IMR-90 (cell line): ENCODE data around the gene XRCC4. TPM values are rescaled to one million over a fixed set of nuclear protein-coding genes. Genes with fewer than 3 reads are reported as not detected.

Source experiments
- ATAC-seq: fragments of 200-7000 bp; cut with Tn5 transposase; 2 replicates; pipeline ENCODE4 v1.9.1; 2020; ENCODE audit warnings: low read depth, mild to moderate bottlenecking, moderate library complexity
- BruUV-seq: library from RNA; stranded (reverse); fragments of 400-500 nt; replicated peaks from 2 replicates; lab custom pipeline; 2021; lab: Mats Ljungman, UMichigan
- CTCF ChIA-PET: fragments of 300-600 bp; formaldehyde crosslinking; extraction: SDS; loops from one replicate; lab custom pipeline; 2021; ENCODE audit warnings: antibody characterized with exemption; lab: Yijun Ruan, JAX
- POLR2A ChIA-PET: fragments of 300-600 bp; sonication (Branson Sonifier 250); formaldehyde crosslinking; loops from one replicate; lab custom pipeline; 2022; ENCODE audit warnings: antibody characterized with exemption; ENCODE audit not compliant: unreplicated experiment; lab: Charles Lee
- DNase-seq: peaks from one replicate; pipeline ENCODE4 v3.0.0; 2013
- H2AFZ ChIP-seq: replicated peaks from 2 replicates; pipeline ENCODE3; 2013; ENCODE audit warnings: low read length, mild to moderate bottlenecking; ENCODE audit not compliant: poor library complexity
- H2AK5ac ChIP-seq: 2 replicates; pipeline ENCODE4 v1.6.1; 2013; ENCODE audit warnings: low read depth, low read length, inconsistent platforms
- H2AK9ac ChIP-seq: replicated peaks from 2 replicates; pipeline ENCODE3; 2013; ENCODE audit warnings: mild to moderate bottlenecking, low read depth, low read length, moderate library complexity; ENCODE audit not compliant: poor library complexity
- H2BK120ac ChIP-seq: 2 replicates; pipeline ENCODE4 v1.6.1; 2013; ENCODE audit warnings: low read depth, low read length, inconsistent platforms
- H2BK15ac ChIP-seq: 3 replicates; pipeline ENCODE4 v1.6.1; 2013; ENCODE audit warnings: low read depth, low read length, inconsistent platforms
- H2BK20ac ChIP-seq: 2 replicates; pipeline ENCODE4 v1.6.1; 2013; ENCODE audit warnings: low read depth, mild to moderate bottlenecking, inconsistent platforms, low read length, moderate library complexity
- H2BK5ac ChIP-seq: 2 replicates; pipeline ENCODE4 v1.6.1; 2013; ENCODE audit warnings: mild to moderate bottlenecking, low read depth, low read length, inconsistent platforms; ENCODE audit not compliant: poor library complexity, severe bottlenecking
- H3K14ac ChIP-seq: replicated peaks from 2 replicates; pipeline ENCODE4 v1.6.1; 2013; ENCODE audit warnings: low read depth, low read length, inconsistent platforms
- H3K18ac ChIP-seq: 2 replicates; pipeline ENCODE4 v1.6.1; 2013; ENCODE audit warnings: low read depth, low read length, control low read depth
- H3K23ac ChIP-seq: 2 replicates; pipeline ENCODE4 v1.6.1; 2013; ENCODE audit warnings: low read depth, low read length, inconsistent platforms
- H3K27ac ChIP-seq: 2 replicates; pipeline ENCODE4 v1.5.1; 2013; ENCODE audit warnings: mild to moderate bottlenecking, control low read depth, low read length; ENCODE audit not compliant: insufficient read depth
- H3K27me3 ChIP-seq: 2 replicates; pipeline ENCODE4 v1.6.1; 2013; ENCODE audit warnings: low read length; ENCODE audit not compliant: control insufficient read depth, insufficient read depth
- H3K36me3 ChIP-seq: 2 replicates; pipeline ENCODE4 v1.6.1; 2013; ENCODE audit warnings: low read length, mixed read lengths; ENCODE audit not compliant: control insufficient read depth, insufficient read depth
- H3K4ac ChIP-seq: 2 replicates; pipeline ENCODE4 v1.6.1; 2013; ENCODE audit warnings: low read depth, low read length, inconsistent platforms
- H3K4me1 ChIP-seq: 2 replicates; pipeline ENCODE4 v1.6.1; 2013; ENCODE audit warnings: low read length, mixed read lengths; ENCODE audit not compliant: control insufficient read depth, insufficient read depth
- H3K4me2 ChIP-seq: 2 replicates; pipeline ENCODE4 v1.6.1; 2013; ENCODE audit warnings: low read depth, mild to moderate bottlenecking, control low read depth, low read length, moderate library complexity
- H3K4me3 ChIP-seq: 2 replicates; pipeline ENCODE4 v1.5.1; 2013; ENCODE audit warnings: low read depth, mild to moderate bottlenecking, control low read depth, low read length, moderate library complexity; ENCODE audit not compliant: insufficient read depth
- H3K56ac ChIP-seq: 2 replicates; pipeline ENCODE4 v1.6.1; 2013; ENCODE audit warnings: low read length, inconsistent platforms; ENCODE audit not compliant: insufficient read depth; ENCODE audit errors: extremely low read depth
- H3K79me1 ChIP-seq, 2 experiments: 2 replicates each; pipeline ENCODE4 v1.6.1; 2013; ENCODE audit warnings: low read length in 2 of 2, inconsistent platforms in 1 of 2, low read depth in 1 of 2
- H3K9ac ChIP-seq: 2 replicates; pipeline ENCODE4 v1.6.1; 2013; ENCODE audit warnings: low read depth, low read length, control low read depth
- H3K9me1 ChIP-seq: 2 replicates; pipeline ENCODE4 v1.6.1; 2013; ENCODE audit warnings: low read length, inconsistent platforms; ENCODE audit not compliant: insufficient read depth
- H3K9me3 ChIP-seq: 2 replicates; pipeline ENCODE4 v1.6.1; 2013; ENCODE audit warnings: low read length; ENCODE audit not compliant: control insufficient read depth, insufficient read depth
- H4K20me1 ChIP-seq: 2 replicates; pipeline ENCODE4 v1.6.1; 2013; ENCODE audit warnings: low read length, inconsistent platforms; ENCODE audit not compliant: insufficient read depth
- H4K5ac ChIP-seq: 2 replicates; pipeline ENCODE4 v1.6.1; 2013; ENCODE audit warnings: mild to moderate bottlenecking, low read depth, low read length, control low read depth
- H4K8ac ChIP-seq, 2 experiments: 2 replicates each; pipeline ENCODE4 v1.6.1; 2013; ENCODE audit warnings: low read depth in 2 of 2, low read length in 2 of 2, control low read depth in 1 of 2, inconsistent platforms in 1 of 2
- H4K91ac ChIP-seq: 2 replicates; pipeline ENCODE4 v1.6.1; 2013; ENCODE audit warnings: low read depth, low read length, inconsistent platforms; ENCODE audit not compliant: insufficient read depth
- NFE2L2 ChIP-seq: fragments of 150-350 bp; IDR thresholded peaks from 2 replicates; pipeline ENCODE4 v1.6.1; 2016; ENCODE audit warnings: low read depth, mild to moderate bottlenecking, low read length
- WGBS, 2 experiments: methylation state at CpG; one replicate each; pipeline versions ENCODE4 v1.1.5 to v1.1.7; 2013; ENCODE audit warnings: missing lambda C conversion rate in 2 of 2; ENCODE audit not compliant: insufficient read length in 1 of 2; ENCODE audit errors: extremely low coverage in 2 of 2; 5-methylcytosine and 5-hydroxymethylcytosine counted together
- dilution Hi-C: fragments of 300-500 bp; cut with HindIII; formaldehyde crosslinking; loops from one replicate; pipeline ENCODE4 v1.14.3; 2018; ENCODE audit warnings: low sequenced_read_pairs; ENCODE audit not compliant: unreplicated experiment
- in situ Hi-C: fragments of 300-500 bp; cut with MboI; formaldehyde crosslinking; loops from 3 replicates; pipeline ENCODE4 v1.14.3; 2019; ENCODE audit warnings: low sequenced_read_pairs, inconsistent platforms, mixed read lengths
- intact Hi-C: fragments of 100-400 bp; cut with micrococcal nuclease; formaldehyde crosslinking; loops from 2 replicates; pipeline ENCODE4 v1.10.0; 2022
- polyA plus RNA-seq, 3 experiments: library from polyadenylated mRNA; depleted of rRNA; stranded (reverse); fragments of >200 nt; gene quantifications; 2 replicates each; pipeline ENCODE4 v1.2.3, GENCODE V29; 2012; ENCODE audit warnings: low replicate concordance in 1 of 3
- total RNA-seq: library from RNA; depleted of rRNA; stranded (reverse); fragments of >200 nt; gene quantifications from 2 replicates; pipeline ENCODE4 v1.2.3, GENCODE V29; 2012

The XRCC4 gene
- total and polyA plus RNA-seq, 2 of the 4 experiments (the other 2 are of a cell fraction): 3.5 to 4.7 TPM

GRCh38 chr5:83357621-83358231 lies 280.4 kb downstream of the XRCC4 start:
- no peaks in the 10 kb centered on the region for H3K9me1 ChIP-seq
- H3K9me3 ChIP-seq: peaks cover 3% of the 10 kb centered on the region; the same call in 1 of the 2 replicates
- TF ChIP-seq NFE2L2: no peak
- H4K8ac ChIP-seq: no peak overlapping the region
- H3K4me2 ChIP-seq: no peak overlapping the region
- H3K27ac ChIP-seq: no peak overlapping the region
- H3K9ac ChIP-seq: no peak overlapping the region
- ChIA-PET CTCF (interaction anchor here (1.2 kb wide), 1 partner anchor 19 kb away, joined by 3 read pairs; no protein-coding TSS in a partner anchor), POLR2A (no interaction called here)
- no peak overlapping the region for H2BK20ac ChIP-seq
- H4K91ac ChIP-seq: no peak overlapping the region
- no peak overlapping the region for H2AK9ac ChIP-seq
- ATAC-seq: no peak
- no TSS peak for BruUV-seq
- in situ Hi-C loops (no loop called here), dilution Hi-C loops (no loop called here), intact Hi-C loops (no loop called here)
- H3K79me1 ChIP-seq: no peaks in the 10 kb centered on the region
- 100% methylated on average over 3 of the region's 9 CpGs; no CpG with 5 or more reads in 1 of the 2 experiments for WGBS, 2 experiments
- no peak overlapping the region for H3K4me3 ChIP-seq
- H3K4me1 ChIP-seq: no peaks in the 10 kb centered on the region
- no peak overlapping the region for H3K18ac ChIP-seq
- H2BK120ac ChIP-seq: no peak overlapping the region
- no peak overlapping the region for H2AK5ac ChIP-seq
- no peak overlapping the region for H2BK15ac ChIP-seq
- no peaks in the 10 kb centered on the region for H3K36me3 ChIP-seq
- no peak overlapping the region for H4K5ac ChIP-seq
- no peak overlapping the region for H2BK5ac ChIP-seq
- H3K27me3 ChIP-seq: no peaks in the 10 kb centered on the region
- no peak overlapping the region for H3K23ac ChIP-seq
- H3K4ac ChIP-seq: no peak overlapping the region
- no peaks in the 10 kb centered on the region for H4K20me1 ChIP-seq
- no peak overlapping the region for H3K14ac ChIP-seq
- no peak for DNase-seq
- no peak overlapping the region for H2AFZ ChIP-seq
- no peak overlapping the region for H3K56ac ChIP-seq
